Bone marrow (tissue), 2 donors: ENCODE measurements around the gene ZFAND3.

Source experiments
- DNase-seq, 2 donors: peaks; one replicate each; lab custom pipeline; 2025; lab: John Stamatoyannopoulos, UW

Gene ZFAND3

GRCh38 chr6:37798436-37799262, 20.9 kb upstream of the ZFAND3 start:
- DNase-seq: no peak

- DNase-seq: no peak
Observed at GRCh38 chr6:37799263-37799644, 20.3 kb upstream of the ZFAND3 start.

DNA sequence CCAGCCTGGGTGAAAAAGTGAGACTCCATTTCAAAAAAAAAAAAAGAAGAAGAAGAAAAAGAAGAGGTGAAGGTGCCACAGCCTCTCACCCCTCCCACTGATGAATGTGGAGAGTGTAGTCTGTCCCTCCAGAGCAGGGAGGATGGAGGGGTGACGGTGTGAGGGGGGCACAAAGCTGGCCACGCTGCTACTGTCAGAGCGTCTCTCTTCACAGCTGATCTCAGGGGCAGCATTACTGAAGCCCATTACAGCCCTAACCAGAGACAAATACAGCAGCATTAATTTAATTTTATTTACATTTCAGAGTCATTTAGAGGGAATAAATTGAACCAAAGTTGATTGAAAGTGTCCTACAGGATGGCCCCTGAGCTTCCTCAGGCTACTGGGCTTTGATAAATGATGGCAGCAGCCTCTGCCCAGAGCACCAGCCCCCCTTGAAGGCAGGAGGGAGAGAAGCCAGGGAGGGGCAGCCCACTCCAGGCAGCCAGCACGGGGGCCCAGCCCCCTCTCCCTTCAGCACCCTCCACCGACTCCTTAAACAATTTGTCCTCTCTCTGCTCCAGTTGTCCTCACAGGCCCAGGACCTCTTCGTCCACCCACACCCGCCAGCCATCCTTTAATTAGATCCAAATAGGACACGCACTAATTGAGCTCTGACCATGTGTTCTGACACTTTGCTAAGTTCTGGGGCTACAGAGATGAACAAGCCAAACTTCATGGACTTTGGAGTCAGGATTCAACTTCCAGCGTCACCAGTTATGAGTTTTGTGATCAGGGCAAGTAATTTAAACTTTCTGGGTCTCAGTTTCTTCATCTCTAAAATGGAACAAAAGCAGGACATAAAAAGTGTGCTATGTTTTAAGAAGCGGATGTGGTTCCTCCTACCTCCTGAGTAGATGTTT, 18.6 kb upstream of the ZFAND3 start:
- no peak for DNase-seq

DNA sequence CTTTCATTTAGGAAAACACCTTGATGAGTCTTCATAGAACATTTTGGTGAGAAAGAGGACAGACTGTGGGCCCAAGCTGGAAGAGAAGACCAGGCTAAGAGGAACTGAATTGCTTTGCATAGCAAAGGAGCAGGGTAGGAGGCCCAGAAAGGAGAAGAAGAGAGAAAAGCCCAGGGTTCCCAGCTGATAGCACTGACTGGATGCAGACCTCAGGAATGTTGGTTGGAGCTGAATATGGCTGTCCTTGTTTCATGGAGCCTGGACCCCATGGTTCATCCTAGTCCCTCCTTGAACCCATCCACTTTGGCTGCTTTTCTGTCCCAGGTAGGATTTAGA, 18.0 kb upstream of the ZFAND3 start:
- no peak for DNase-seq

GRCh38 chr6:37802810-37803209, 16.7 kb upstream of the ZFAND3 start:
- DNase-seq: no peak

DNA sequence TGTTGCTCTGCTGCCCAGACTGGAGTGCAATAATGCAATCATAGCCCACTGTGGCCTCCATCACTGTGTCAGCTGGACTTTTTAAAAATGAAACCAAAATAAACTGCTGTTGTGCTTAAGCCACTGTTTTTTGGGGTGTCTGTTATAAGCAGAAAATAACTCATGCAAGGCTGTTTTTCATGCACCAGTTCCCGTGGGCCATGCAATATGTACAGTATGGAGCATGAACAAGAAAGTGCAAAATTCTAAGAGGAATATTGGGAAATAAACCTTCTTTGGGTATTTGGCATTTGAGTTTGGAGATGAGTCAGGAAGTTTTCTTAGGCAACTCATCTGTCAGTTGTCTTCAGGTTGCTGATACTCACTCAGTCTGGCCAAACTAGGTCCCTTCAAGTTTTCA, 14.9 kb upstream of the ZFAND3 start:
- no peak for DNase-seq

GRCh38 chr6:37806213-37806612, 13.3 kb upstream of the ZFAND3 start:
- no peak for DNase-seq

DNA sequence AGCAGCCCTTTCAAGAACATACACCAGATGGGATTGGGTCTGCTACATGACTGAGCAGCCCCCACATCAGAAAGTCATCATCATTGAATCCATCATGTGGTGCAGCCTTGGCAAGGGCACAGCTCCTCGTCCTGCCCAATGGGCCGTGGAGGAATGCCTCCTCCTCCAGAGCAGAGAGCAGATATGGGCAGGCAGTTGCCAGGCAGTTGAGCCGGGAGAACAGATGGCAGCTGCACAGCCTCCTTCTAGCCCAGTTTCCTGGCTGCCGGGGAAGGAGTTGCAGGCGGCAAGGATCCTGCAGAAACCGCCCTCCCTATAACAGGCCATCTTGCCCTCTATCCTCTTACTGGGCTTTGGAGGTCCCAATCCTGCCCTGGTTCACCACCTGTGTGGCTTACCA, 11.9 kb upstream of the ZFAND3 start:
- no peak for DNase-seq

DNA sequence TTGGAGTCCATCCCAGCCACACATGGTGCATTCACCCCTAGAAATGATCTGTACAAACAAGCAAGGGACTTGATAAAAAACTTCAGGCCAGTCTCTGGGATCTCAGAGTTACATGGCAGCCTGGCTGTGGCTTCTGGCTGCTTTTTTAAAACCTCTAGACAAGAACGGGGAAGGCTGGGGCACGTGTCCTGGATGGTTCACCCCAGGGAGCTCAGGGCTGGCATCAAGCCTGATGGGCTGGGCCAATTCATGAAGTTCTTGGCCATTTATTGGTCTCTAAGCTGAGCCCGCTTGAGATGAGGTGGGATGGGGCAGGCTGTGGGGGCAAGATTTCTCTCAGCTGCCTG, 10.4 kb upstream of the ZFAND3 start:
- no peak for DNase-seq

GRCh38 chr6:37812841-37813240, 6.7 kb upstream of the ZFAND3 start:
- DNase-seq: no peak

GRCh38 chr6:37814374-37814773, 5.2 kb upstream of the ZFAND3 start:
- no peak for DNase-seq

- DNase-seq: no peak
Observed at GRCh38 chr6:37816599-37817375, 2.7 kb upstream of the ZFAND3 start.

DNA sequence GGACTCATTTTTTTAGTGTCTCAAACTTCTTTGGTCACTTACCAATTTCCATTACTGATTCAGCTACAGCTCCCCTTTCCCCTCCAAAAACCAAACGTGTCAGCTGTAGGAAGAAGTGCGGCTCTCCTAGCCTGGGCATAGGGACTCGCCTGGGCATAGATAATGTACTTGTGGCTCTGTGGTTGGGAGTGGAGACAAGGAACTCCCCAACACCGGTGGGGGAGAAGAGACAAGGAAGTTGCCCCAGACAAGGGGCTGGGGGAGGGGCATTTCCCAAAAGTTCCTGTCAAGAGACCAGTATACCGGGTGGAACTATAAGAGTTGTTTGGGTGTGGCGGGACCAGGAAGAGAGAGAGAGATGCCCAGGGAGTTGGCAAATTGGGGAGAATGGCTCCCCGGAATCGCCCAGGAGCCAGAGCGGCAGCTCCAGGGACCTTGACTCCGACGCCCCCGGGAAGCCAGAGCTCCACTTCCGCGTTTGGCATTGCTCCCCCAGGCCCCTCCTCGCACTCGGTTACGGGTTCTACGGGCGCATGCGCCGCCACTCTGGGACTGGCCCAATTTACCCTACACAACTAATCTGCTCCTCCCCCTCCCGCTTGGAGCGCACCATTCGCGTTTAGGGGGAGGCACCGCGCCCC, 871 bp upstream of the ZFAND3 start:
- DNase-seq: peak in 1 of 2 donors; percentile 97

DNA sequence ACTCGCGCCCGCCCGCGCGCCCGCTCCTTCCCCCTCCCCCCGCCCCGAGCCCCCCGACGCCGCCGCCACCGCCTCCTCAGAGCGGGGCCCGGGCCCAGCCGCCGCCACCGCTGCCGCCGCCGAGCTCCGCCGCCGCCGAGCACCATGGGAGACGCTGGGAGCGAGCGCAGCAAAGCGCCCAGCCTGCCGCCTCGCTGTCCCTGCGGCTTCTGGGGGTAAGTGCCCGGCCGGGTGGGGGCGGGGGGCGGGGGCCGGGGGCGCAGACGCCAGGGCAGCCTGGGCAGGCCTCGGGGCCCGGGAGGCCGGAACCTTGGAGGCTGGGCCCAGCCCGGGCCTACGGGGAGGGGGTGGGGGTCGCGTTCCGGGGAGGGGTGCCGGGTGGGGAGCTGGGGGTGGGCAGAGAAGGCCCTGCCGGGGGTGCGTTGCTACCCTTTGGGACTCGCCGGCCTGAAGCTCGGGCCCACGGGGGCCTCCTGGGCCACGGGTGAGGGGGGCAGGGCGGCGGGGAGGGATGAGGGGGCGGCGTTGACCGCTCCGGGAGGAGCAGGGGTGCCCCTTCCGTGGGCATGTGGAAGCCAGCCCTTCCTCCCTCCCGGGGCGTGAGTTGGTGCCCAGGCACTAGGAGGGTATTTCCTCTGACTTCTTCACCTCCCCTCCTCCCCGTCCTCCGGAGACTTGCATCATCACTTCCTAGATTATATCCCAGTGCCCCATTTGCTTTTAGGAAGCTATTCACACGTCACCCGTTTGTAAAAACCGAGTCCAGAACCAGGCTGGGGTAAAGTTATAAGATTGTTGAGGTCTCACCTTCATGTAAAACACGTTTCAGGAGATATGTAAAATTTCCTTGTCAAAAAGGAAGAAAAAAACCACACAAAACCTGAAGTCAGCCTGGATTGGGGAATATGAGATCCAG, 533 bp downstream of the ZFAND3 start:
- DNase-seq: peak; percentile 44 to 64

DNA sequence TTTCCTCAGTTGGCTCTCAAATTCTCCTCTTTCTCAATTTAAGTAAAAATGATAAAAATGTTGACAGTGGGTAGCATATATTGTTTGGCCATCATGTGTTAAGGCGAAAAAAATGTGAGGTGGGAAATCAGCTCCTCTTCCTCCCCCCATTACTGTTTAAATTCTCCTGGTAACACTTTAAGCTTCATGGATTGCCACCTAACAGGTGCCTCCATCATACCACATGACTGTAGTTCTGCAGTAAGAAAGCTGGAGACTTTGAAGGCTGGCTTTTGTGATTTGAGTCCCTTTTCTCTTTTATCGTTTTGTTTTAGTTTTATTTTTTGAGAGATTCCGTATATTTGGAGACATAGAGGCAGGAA, 1.2 kb downstream of the ZFAND3 start:
- DNase-seq: no peak

DNA sequence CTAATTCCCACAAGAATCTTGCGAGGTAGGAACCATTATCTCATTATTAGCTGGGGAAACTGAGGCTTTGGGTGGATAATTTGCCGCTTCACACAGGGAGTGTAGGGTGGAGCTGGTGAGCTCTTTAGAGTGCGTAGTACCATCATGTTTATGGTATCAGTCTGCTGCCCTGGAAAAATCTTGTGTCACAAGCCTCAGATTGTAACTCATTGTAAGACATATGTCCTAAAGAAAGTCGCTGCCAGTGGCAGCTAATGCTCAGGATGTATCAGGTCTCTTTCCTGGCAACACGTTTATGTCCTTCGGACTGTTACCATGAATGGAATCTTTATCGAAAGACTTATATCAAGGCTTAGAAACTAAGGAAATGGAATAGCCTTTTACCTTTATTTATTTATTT, 1.9 kb downstream of the ZFAND3 start:
- no peak for DNase-seq

- DNase-seq: no peak
Observed at GRCh38 chr6:37822851-37823682, 3.5 kb downstream of the ZFAND3 start.

GRCh38 chr6:37824170-37824569, 4.6 kb downstream of the ZFAND3 start:
- DNase-seq: no peak

DNA sequence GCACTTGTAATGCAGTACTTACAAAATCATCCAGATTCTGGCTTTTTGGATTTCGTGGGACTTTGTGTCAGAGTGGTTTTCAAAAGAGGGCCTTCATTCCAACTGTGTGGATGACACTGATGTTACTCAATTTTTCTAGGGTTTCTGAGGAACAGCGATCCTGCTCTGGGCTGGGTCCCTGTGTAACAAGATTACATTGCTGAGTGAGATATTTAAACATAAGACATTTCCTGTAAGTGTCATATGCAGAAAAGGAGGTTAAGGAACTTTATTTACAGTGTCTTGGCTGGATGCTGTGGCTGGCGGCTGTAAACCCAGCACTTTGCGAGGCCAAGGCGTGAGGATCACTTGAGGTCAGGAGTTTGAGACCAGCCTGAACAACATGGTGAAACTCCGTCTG, 6.7 kb downstream of the ZFAND3 start:
- no peak for DNase-seq

DNA sequence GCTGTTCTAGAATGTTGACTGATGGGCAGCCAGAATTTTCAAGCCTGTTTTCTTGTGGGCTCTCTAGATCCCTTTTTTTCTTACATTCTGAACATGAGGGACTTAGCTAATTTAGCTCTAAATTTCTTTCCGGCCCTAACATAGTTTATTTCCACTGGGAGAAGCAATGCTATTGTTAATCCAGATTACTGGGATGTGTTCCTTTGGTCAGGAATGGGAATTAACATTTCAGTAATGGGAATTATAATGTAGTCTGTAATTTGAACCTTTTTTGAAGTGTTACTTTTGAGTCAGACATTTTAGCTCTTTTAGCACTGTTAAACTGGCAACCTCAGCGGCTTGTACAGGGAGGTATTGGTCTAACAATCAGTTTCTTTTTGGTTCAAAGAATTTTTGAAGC, 7.5 kb downstream of the ZFAND3 start:
- no peak for DNase-seq
